HG03103 (cell line): ENCODE measurements around the gene APPL2.
"Not testable (repeated sequence)": the region's sequence is repeated elsewhere in the genome, so short reads cannot be mapped to it uniquely, and the experiment has no call there.

ENCODE experiments used
- ATAC-seq: cut with Tn5 transposase; IDR thresholded peaks from one replicate; pipeline ENCODE4 v1.9.1; 2021; ENCODE audit warnings: low read depth; ENCODE audit not compliant: unreplicated experiment

The APPL2 gene

GRCh38 chr12:105201299-105201698, 34.7 kb downstream of the APPL2 start:
- ATAC-seq: no peak

- ATAC-seq: no peak
These were observed 35.6 kb downstream of the APPL2 start for GRCh38 chr12:105200385-105200784.

GRCh38 chr12:105198961-105199360, 37.0 kb downstream of the APPL2 start:
- no peak for ATAC-seq

- ATAC-seq: no peak
These were observed 39.9 kb downstream of the APPL2 start for GRCh38 chr12:105196090-105196489.

- no peak for ATAC-seq
These were observed 41.0 kb downstream of the APPL2 start for GRCh38 chr12:105194947-105195346.

GRCh38 chr12:105192624-105193225, 43.2 kb downstream of the APPL2 start:
- no peak for ATAC-seq

GRCh38 chr12:105190530-105190929, 45.4 kb downstream of the APPL2 start:
- ATAC-seq: no peak

- no peak for ATAC-seq
These were observed 46.7 kb downstream of the APPL2 start for GRCh38 chr12:105189293-105189692.

GRCh38 chr12:105183976-105184375, 52.0 kb downstream of the APPL2 start:
- not testable (repeated sequence) for ATAC-seq

- not testable (repeated sequence) for ATAC-seq
These were observed 52.6 kb downstream of the APPL2 start for GRCh38 chr12:105183406-105183805.

- ATAC-seq: not testable (repeated sequence)
These were observed 56.9 kb downstream of the APPL2 start for GRCh38 chr12:105179114-105179513.

- ATAC-seq: no peak
These were observed 58.8 kb downstream of the APPL2 start for GRCh38 chr12:105177208-105177607.

GRCh38 chr12:105175397-105175990, 60.5 kb downstream of the APPL2 start:
- ATAC-seq: no peak

GRCh38 chr12:105171691-105172436, 64.1 kb downstream of the APPL2 start:
- no peak for ATAC-seq

GRCh38 chr12:105170139-105170538, 65.8 kb downstream of the APPL2 start:
- ATAC-seq: no peak

GRCh38 chr12:105168006-105168405, 68.0 kb downstream of the APPL2 start:
- ATAC-seq: no peak

GRCh38 chr12:105167346-105167745, 68.6 kb downstream of the APPL2 start:
- no peak for ATAC-seq

- no peak for ATAC-seq
These were observed 69.2 kb downstream of the APPL2 start for GRCh38 chr12:105166736-105167135.

- ATAC-seq: no peak
These were observed 71.9 kb downstream of the APPL2 start for GRCh38 chr12:105164068-105164467.

GRCh38 chr12:105162174-105162573, 73.8 kb downstream of the APPL2 start:
- ATAC-seq: no peak

GRCh38 chr12:105158876-105159275, 77.1 kb downstream of the APPL2 start:
- no peak for ATAC-seq

- ATAC-seq: no peak
These were observed 78.4 kb downstream of the APPL2 start for GRCh38 chr12:105157606-105158005.
